GM06990 (cell line): ENCODE measurements around the gene PRKN.

Experiments used
- DNase-seq: peaks from one replicate; pipeline ENCODE4 v3.0.0-alpha.2; 2011; ENCODE audit not compliant: insufficient read length; ENCODE audit errors: extremely low read depth
- H3K27me3 ChIP-seq: replicated peaks from 2 replicates; pipeline ENCODE4 v1.6.0; 2011; ENCODE audit warnings: low read length; ENCODE audit not compliant: control insufficient read depth, insufficient read depth
- H3K36me3 ChIP-seq: 2 replicates; pipeline ENCODE4 v1.5.1; 2011; ENCODE audit warnings: low read length; ENCODE audit not compliant: control insufficient read depth, insufficient read depth
- H3K4me3 ChIP-seq: replicated peaks from 2 replicates; pipeline ENCODE4 v1.5.1; 2011; ENCODE audit warnings: low read depth, mild to moderate bottlenecking, control low read depth, low read length
- CTCF ChIP-seq: IDR thresholded peaks from 2 replicates; pipeline ENCODE4 v1.5.1; 2011; ENCODE audit warnings: low read length, control low read depth, mild to moderate bottlenecking, inconsistent platforms; ENCODE audit not compliant: insufficient read depth, poor library complexity, severe bottlenecking

The PRKN gene

GRCh38 chr6:161379834-161380582 lies 1347.6 kb downstream of the PRKN start:
- Histone ChIP-seq H3K36me3 (no peaks in the 10 kb centered on the region), H3K4me3 (no peak overlapping the region), H3K27me3 (no peaks in the 10 kb centered on the region)
- no peak for TF ChIP-seq CTCF
- no peak for DNase-seq

DNA sequence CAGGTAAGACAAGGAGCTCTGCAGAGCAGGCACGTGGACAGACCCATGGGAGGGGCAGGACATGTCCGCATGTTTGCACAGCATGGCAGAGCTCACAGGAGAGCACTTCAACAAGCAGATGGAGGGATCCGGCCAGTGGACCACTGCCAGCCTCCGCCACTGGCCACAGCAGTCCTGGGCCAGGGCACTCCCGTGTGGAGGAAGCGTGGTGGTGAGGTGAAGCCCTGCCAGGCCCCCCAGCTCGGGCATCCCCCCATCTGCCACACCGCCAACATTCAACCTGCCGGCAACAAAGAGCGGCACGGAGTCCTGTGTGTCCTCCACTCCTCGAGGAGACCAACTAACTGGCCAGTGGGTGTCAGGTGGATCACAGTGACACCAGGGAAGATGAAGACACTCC lies 1349.5 kb downstream of the PRKN start:
- Histone ChIP-seq H3K27me3 (no peaks in the 10 kb centered on the region), H3K36me3 (no peaks in the 10 kb centered on the region), H3K4me3 (no peak overlapping the region)
- TF ChIP-seq CTCF: no peak
- no peak for DNase-seq

DNA sequence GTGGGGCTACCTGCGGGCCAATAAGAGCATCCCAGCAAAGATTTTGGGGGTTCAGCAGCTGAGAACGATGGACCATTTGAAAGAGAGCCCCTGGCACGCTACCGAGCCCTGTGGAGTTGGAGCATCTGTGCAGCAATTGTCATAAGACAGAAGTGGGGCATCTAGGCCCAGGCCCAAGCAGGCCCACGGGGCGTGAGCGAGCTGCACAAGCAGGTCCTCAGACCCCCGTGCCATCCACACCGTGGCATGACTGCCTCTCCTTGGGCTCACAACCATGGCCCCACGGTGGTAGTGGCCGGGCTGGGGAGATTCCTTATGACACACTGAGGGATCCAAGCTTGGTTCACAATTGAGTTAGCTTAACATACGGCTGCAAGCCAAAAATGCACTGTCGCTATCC lies 1350.5 kb downstream of the PRKN start:
- no peak for TF ChIP-seq CTCF
- no peak for DNase-seq
- Histone ChIP-seq H3K36me3 (no peaks in the 10 kb centered on the region), H3K27me3 (no peaks in the 10 kb centered on the region), H3K4me3 (no peak overlapping the region)

DNA sequence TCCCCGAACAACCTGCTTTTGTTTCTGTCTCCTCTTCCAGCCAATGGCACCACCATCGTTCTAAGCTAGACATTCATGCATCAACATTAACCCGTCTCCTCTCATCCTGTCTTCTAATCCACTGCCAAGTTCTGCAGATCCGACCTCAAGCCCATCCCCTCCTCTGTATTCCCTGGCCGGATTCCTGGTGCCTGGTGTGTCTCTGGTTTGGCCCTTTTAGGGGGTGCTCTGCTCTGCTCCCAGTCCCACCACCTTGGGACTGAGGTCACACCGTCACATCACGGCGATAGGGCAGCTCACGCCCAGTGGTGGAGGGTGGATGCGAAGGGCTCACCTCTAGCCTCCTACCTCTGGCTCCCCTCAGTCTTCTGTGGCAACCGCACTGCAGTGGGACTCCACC lies 1351.2 kb downstream of the PRKN start:
- no peak for TF ChIP-seq CTCF

DNA sequence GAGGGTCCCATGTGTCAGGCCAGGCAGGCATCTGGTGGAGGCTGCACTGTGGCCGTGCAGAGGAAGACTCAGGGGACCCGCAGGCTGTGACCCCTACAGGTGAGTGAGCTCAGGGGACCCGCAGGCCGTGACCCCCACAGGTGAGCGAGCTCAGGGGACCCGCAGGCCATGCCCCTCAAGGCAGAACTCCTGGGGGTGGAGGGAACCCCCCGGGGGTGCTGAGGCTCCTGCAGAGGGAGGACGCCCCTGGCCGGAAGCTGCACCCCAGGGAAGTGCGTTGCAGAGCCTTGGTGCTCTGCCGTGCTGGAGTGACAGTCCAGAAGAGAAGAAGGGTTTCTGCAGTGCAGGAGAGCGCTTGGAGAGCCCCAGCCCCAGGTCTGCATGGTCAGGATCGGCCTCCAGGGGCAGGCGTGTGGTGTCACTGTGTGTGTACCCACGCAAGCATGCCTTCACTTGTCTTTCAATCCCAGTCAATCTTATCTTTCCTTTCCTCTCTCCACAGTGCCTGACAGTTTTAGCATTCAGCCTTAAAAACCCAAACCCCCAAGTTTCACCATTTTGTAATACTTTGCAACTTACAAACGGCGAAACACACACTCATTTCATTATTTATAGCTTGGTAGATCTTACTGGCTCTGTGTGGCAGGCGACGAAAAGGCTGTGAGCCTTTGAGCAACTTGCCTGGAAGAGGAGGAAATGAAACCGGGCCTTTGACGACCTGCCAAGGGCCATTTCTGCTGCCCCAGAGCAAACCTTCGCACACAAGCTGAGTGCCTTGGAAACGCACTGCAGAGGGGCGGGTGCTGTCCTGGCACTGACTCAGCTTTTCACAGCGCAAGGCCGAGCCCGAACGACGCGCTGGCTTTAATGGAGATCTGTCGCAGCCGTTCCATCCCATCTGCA lies 1352.3 kb downstream of the PRKN start:
- Histone ChIP-seq H3K4me3 (no peak overlapping the region), H3K27me3 (no peaks in the 10 kb centered on the region), H3K36me3 (no peaks in the 10 kb centered on the region)
- DNase-seq: no peak
- peak; percentile 28 for TF ChIP-seq CTCF

More for the DNA sequence above, 1351.2 kb downstream of the PRKN start:
- Histone ChIP-seq H3K4me3 (no peak overlapping the region), H3K36me3 (no peaks in the 10 kb centered on the region), H3K27me3 (no peaks in the 10 kb centered on the region)
- DNase-seq: no peak
